CD1c-positive myeloid dendritic cell (primary cell): ENCODE data around the gene MYBPC3.

ENCODE experiments used
- DNase-seq: peaks from one replicate; pipeline ENCODE4 v3.0.0-alpha.2; 2016; ENCODE audit errors: extremely low spot score

Gene MYBPC3

GRCh38 chr11:47384498-47384897, 32.0 kb upstream of the MYBPC3 start:
- DNase-seq, result no peak

DNA sequence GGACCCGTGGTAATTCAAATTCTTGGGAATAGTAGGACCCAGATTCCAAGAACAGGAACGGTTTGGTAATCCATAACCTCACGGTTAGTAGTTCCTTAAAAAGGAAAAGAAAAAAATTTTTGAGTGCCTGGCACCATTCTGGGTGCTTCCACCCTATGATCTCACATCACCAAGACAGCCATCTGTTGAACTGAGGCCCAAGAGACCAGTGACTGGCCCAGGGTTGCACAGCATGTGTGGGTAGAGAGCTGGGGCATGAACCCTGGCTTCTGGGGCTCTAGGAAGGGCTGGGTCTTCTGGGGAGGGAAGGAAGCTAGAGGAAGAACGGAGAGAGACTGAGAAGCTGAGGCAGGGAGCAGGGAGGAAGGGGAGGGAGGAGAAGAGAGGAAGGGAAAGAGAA, 30.6 kb upstream of the MYBPC3 start:
- DNase-seq, result peak; percentile 80

GRCh38 chr11:47380078-47380477, 27.6 kb upstream of the MYBPC3 start:
- no peak for DNase-seq

GRCh38 chr11:47379317-47379716, 26.8 kb upstream of the MYBPC3 start:
- DNase-seq, result no peak

DNA sequence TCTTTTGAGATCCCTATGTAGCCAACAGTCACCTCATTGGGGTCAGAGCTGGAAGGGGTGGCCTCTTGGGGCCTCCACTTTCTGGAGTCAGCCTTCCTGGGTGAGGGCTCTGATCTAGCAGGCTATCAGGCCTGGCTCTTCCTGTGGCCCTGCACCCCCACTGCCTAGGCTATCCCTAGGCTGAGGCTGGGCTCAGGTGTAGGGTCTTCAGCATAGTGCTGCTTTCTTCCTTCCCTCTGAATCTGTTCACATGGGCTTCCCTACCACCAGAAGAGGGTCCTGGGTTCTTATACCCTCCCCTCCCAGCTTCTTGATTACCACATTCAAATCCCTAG, 26.3 kb upstream of the MYBPC3 start:
- DNase-seq, result no peak

- peak; percentile 94 for DNase-seq
Measured at GRCh38 chr11:47378010-47378835, 25.7 kb upstream of the MYBPC3 start, which contains the start of gene SPI1. Gene SPI1 (minus strand): TSS chr11:47378547. CDS start chr11:47378353, 194 bp downstream.

DNA sequence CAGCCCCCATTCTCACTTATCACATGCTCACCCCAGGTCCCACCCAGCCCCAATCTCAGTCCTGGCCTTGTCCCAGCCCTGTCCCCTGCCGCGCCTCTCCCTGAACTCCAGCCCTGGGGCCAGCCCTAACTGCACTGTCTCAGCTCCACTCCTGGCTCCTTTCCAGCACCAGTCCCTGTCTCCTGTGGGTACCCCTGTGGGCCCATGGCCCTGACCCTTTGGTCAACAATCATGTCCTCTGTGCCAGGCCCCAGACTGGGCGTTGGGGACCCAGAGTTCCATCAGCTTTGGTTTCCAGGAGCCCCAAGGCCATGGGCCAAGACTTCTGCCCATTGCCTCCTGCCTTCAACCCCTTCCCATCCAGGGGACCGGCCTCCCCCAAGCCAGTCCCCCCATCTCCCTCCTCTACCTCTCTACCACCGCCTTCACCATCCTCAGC, 25.1 kb upstream of the MYBPC3 start:
- DNase-seq, result no peak

GRCh38 chr11:47376525-47377371, 24.2 kb upstream of the MYBPC3 start:
- peak; percentile 85 for DNase-seq

GRCh38 chr11:47376107-47376524, 23.6 kb upstream of the MYBPC3 start:
- no peak for DNase-seq

DNA sequence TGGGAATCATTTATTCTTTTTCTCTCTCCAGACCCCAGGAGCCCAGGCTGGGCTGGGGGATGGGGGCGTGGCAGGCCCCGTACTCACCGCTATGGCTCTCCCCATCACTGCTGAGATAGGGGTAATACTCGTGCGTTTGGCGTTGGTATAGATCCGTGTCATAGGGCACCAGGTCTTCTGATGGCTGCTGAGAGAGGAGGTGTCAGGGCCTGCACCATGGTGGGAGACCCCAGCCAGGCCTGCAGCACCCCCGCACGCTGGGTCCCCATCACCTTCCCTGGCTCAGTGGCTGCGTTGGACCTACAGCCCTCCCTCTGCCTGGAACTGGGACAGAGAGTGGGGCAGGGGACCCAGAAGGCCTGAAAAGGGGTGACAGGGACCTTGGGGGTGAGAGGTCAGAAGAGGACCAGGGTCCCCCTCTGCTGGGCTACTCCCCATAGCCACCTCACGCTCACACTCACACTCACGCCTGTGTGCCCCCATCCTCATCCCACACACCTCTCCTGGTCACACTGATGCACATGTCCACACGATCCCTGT, 23.1 kb upstream of the MYBPC3 start:
- no peak for DNase-seq

DNA sequence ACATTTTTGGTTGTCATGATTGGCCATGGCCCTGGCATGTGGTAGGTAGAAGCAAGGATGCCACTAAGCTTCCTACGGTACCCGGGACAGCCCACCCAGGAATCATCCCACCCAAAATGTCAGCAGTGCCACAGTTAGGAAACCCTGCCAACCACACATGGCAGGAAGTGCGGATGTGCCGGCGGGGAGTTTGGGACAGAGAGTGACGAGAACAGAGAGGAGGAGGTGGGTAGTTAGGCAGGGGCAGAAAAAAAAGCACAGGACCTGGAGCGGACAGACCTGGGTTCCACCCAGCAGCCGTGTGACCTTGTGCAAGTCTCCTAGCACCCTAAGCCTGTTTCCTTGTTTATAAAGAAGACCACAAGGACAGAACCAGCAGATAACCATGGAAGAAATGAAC, 22.5 kb upstream of the MYBPC3 start:
- DNase-seq, result peak; percentile 43

DNA sequence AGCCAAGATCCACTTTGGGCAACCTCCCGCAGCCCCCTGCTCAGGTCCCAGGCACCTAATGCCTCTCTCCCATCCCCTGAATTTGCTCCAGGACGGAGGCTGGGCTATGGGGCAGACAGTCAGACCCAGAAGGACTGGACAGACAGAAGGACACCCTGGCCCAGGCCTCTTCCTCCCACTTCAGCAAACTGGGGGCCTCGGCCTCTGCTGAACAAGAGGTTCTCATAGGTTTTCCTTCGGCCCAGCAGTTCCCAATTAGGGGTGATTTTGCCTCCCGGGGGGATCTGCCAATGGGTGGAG, 22.2 kb upstream of the MYBPC3 start:
- DNase-seq, result no peak

DNA sequence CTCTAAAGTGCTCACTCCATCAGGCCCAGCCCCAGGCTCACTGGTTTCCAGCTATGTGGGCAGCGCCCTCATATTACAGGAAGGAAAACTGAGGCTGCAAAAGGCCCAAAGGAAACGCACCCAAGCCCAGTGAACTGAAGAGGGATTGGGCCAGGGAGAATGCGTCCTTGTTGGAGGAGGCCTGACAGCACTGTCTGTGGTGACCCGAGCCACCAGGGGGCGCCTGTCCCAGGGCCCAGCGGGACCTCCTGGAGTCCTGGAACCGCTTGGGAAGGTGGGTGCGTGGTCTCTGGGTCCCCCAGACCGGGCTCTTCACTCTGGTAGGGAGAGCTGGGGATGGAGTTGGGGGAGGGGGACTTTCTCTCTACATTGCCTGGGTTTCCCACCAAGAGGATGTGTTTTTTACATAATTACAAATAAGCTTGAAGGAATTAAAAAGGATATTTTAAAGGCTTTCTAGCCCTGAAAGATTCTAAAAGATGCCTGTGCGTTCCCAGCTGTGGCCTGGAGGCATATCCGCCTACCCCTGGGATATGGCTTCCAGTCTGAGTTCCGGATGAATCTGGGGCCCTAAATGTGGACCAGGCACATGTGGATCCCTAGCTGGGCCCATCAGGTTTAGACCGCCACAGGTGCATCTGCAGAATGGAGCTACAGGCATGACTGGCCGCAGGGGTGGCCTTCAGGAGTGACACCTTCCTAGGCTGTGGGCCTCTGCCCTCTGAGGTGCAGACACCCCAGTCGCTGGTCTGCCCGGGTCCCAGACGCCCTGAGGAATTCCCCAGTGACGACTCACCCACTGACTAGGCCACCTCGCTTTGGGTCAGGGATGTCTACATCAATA, 21.6 kb upstream of the MYBPC3 start:
- DNase-seq, result peak; percentile 88

DNA sequence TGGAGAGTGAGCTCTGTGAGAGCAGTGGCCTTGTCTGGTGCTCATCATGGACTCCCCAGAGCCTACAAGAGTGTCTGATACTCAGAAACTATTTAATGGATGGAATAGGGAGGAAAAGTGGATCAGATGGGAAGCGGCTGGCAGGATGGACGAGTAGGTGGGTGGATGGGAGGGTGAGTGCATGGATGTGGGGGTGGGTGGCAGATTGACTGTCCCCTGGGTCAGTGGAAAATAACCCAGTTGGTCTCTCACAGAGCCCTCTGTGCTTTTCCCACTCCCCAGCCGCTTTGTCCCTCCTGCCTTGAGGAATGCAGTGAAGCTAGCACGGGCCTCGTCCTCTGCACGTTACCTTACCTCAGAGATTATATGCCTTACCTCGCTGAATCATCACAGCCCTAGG, 19.9 kb upstream of the MYBPC3 start:
- DNase-seq, result no peak

DNA sequence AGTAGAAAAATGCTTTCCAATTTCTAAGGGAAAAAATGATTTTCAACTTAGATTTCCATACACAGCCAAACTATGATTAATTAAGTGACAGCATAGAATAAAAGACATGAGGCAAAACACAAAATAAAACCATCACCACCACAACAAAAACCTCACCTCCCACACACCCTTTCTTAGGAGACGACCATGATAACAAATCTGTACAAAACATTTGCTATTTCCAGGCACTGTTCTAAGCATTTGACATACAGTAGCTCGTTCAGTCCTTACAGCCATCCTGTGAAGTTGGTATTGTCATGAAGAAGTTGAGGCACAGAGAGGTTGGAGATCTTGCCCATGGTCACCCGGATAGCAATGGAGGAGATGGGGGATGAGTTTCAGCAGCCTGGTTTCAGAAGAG, 17.2 kb upstream of the MYBPC3 start:
- no peak for DNase-seq

DNA sequence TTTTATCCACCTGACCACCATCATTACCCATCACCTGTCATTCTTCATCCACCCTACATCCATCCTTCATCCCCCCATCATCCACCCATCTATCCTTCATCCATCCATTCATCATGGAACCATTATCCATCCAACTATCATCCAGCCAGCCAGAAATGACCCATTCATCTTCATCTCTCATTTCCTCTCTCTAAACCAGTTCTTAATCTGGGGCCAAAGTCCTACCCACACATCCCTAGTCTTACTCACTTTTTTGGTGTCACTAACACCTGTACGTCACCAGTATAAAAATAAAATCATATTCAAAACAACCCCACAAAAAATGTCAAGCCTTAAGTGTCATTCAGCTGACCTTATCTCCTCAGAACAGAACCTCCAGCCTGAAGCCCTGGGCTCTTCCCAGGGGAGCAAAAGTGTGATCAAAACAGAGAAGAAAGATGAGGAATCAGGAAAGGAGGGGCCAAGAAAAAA, 13.6 kb upstream of the MYBPC3 start:
- DNase-seq, result no peak

GRCh38 chr11:47361419-47361818, 8.9 kb upstream of the MYBPC3 start:
- no peak for DNase-seq

GRCh38 chr11:47360341-47360740, 7.8 kb upstream of the MYBPC3 start:
- DNase-seq, result no peak

- no peak for DNase-seq
Measured at GRCh38 chr11:47359586-47359985, 7.1 kb upstream of the MYBPC3 start.

DNA sequence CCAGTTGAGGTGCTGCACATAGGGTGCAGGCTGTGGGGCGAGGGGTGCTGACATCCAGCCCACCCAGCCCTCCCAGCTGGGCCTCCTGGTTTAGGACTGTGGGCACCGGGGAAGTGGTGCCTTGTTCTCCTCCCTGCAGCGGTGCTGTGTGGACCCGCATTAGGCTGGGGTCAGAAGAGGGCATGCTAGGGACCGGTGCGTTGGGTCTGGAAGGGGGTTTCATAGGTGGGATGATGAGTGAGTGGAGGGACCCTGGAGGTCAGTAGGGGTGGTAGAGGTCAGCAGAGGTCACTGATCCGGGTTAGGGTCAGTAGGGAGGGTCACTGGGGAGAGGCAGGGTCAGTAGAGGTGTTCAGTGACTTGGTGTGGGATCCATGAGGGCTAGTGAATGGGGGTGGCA, 6.7 kb upstream of the MYBPC3 start:
- DNase-seq, result no peak

DNA sequence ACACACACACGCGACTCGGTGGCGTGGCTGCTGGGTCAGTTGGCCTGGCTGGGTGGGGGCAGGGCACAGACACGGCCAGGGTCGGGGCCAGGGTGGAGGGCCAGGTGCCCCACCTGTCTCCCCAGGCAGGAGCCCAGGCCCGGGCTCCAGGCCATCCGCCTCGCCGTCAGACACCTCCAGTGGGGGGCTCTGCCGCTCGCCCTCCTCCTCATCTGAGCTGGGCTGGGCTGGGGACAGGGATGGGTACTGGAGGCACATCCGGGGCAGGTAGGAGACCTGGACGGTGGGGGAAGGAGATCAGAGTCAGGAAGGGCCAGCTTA, 6.2 kb upstream of the MYBPC3 start:
- no peak for DNase-seq
